Smooth muscle cell (in vitro differentiated cells): ENCODE measurements around the gene NPRL2. TPM values are rescaled to one million over a fixed set of nuclear protein-coding genes. Genes with fewer than 3 reads are reported as not detected.
A peak's percentile ranks its signal among the peaks of the same experiment; 100 is the strongest.

Experiments used
- DNase-seq: peaks from one replicate; lab custom pipeline; 2025; ENCODE audit not compliant: unreplicated experiment; lab: John Stamatoyannopoulos, UW
- H2AFZ ChIP-seq: fragments of 200-600 bp; sonication (generic); 2 replicates; pipeline ENCODE4 v1.6.0; 2016; ENCODE audit warnings: antibody characterized with exemption, low read depth, mild to moderate bottlenecking
- H3F3A ChIP-seq: fragments of 200-600 bp; sonication (generic); 2 replicates; pipeline ENCODE4 v1.6.0; 2017; ENCODE audit warnings: antibody characterized with exemption, low read depth
- H3K27ac ChIP-seq: fragments of 200-600 bp; sonication (generic); 2 replicates; pipeline ENCODE4 v1.5.1; 2016; ENCODE audit warnings: low read depth, mild to moderate bottlenecking
- H3K27me3 ChIP-seq: fragments of 200-600 bp; sonication (generic); 2 replicates; pipeline ENCODE4 v1.6.1; 2016; ENCODE audit warnings: low read depth, mild to moderate bottlenecking
- H3K36me3 ChIP-seq: fragments of 200-600 bp; sonication (generic); 2 replicates; pipeline ENCODE4 v1.5.1; 2016; ENCODE audit warnings: low read depth
- H3K4me1 ChIP-seq: fragments of 200-600 bp; sonication (generic); 2 replicates; pipeline ENCODE4 v1.5.1; 2016; ENCODE audit warnings: low read depth
- H3K4me2 ChIP-seq: fragments of 200-600 bp; sonication (generic); 2 replicates; pipeline ENCODE4 v1.6.0; 2016; ENCODE audit warnings: mild to moderate bottlenecking
- H3K4me3 ChIP-seq: fragments of 200-600 bp; sonication (generic); 2 replicates; pipeline ENCODE4 v1.5.1; 2016; ENCODE audit warnings: mild to moderate bottlenecking
- H3K79me2 ChIP-seq: fragments of 200-600 bp; sonication (generic); 2 replicates; pipeline ENCODE4 v1.6.0; 2016; ENCODE audit warnings: low read depth, mild to moderate bottlenecking
- H3K9ac ChIP-seq: fragments of 200-600 bp; sonication (generic); 2 replicates; pipeline ENCODE4 v1.6.0; 2016; ENCODE audit warnings: low read depth
- H3K9me3 ChIP-seq: fragments of 200-600 bp; sonication (generic); replicated peaks from 2 replicates; pipeline ENCODE4 v1.5.1; 2016; ENCODE audit warnings: low read depth
- H4K20me1 ChIP-seq: fragments of 200-600 bp; sonication (generic); 2 replicates; pipeline ENCODE4 v1.6.0; 2016; ENCODE audit warnings: low read depth
- CTCF ChIP-seq: fragments of 200-600 bp; sonication (generic); IDR thresholded peaks from 2 replicates; pipeline ENCODE4 v1.5.1; 2017; ENCODE audit warnings: borderline replicate concordance, mild to moderate bottlenecking, antibody characterized with exemption; ENCODE audit not compliant: insufficient read depth, poor library complexity, severe bottlenecking
- WGBS: methylation state at CpG from one replicate; pipeline ENCODE4 v1.1.7; 2016; ENCODE audit warnings: low lambda C conversion rate; 5-methylcytosine and 5-hydroxymethylcytosine counted together
- polyA plus RNA-seq: library from polyadenylated mRNA; unstranded; fragments of >200 nt; fragmentation: Nextera tagmentation; extraction: Ambion mirVana; gene quantifications from 2 replicates; pipeline ENCODE4 v1.2.1, GENCODE V29; 2016
- total RNA-seq: library from RNA; depleted of rRNA; stranded (reverse); fragments of >200 nt; gene quantifications from 2 replicates; pipeline ENCODE4 v1.2.3, GENCODE V29; 2014

NPRL2 gene
- total and polyA plus RNA-seq, 2 experiments from 2014 or later: 25.1 to 29.3 TPM

- H3K4me2 ChIP-seq: no peak overlapping the region
- no peak overlapping the region for H3K27ac ChIP-seq
- no peaks in the 10 kb centered on the region for H3K9me3 ChIP-seq
- H3K9ac ChIP-seq: no peak overlapping the region
- H3F3A ChIP-seq: peaks cover 17% of the 10 kb centered on the region
- H3K4me3 ChIP-seq: no peak overlapping the region
- DNase-seq: no peak
- no peak overlapping the region for H2AFZ ChIP-seq
- H3K4me1 ChIP-seq: peaks cover 40% of the 10 kb centered on the region
- no peaks in the 10 kb centered on the region for H3K36me3 ChIP-seq
- TF ChIP-seq CTCF: no peak
- peaks cover 30% of the 10 kb centered on the region for H3K79me2 ChIP-seq
- H4K20me1 ChIP-seq: peaks cover 23% of the 10 kb centered on the region
- peaks cover 19% of the 10 kb centered on the region for H3K27me3 ChIP-seq
- WGBS: 86% methylated on average over 5 of the region's 5 CpGs
Measured at GRCh38 chr3:50338965-50339364, 11.6 kb downstream of the NPRL2 start.

- peak overlapping the region; percentile 94 for H3K9ac ChIP-seq
- peaks cover 40% of the 10 kb centered on the region for H4K20me1 ChIP-seq
- under 1% methylated on average over 60 of the region's 79 CpGs for WGBS
- H3K36me3 ChIP-seq: no peaks in the 10 kb centered on the region
- H3K9me3 ChIP-seq: no peaks in the 10 kb centered on the region
- H3K27me3 ChIP-seq: peaks cover 19% of the 10 kb centered on the region
- peak overlapping the region; percentile 96 for H2AFZ ChIP-seq
- H3K4me3 ChIP-seq: peak overlapping the region; percentile 79
- peak overlapping the region; percentile 89 for H3K4me2 ChIP-seq
- peaks cover 43% of the 10 kb centered on the region for H3K4me1 ChIP-seq
- peak; percentile 94 for DNase-seq
- peaks cover 46% of the 10 kb centered on the region for H3K79me2 ChIP-seq
- no peak for TF ChIP-seq CTCF
- peak overlapping the region; percentile 93 for H3K27ac ChIP-seq
- H3F3A ChIP-seq: peaks cover 17% of the 10 kb centered on the region
Measured at GRCh38 chr3:50337175-50337861, 13.3 kb downstream of the NPRL2 start.

GRCh38 chr3:50336452-50337174 is 14.0 kb downstream of the NPRL2 start:
- Histone ChIP-seq H3K9ac (peak overlapping the region; percentile 94), H3K4me3 (peak overlapping the region; percentile 79), H3F3A (peaks cover 17% of the 10 kb centered on the region), H4K20me1 (peaks cover 47% of the 10 kb centered on the region), H2AFZ (peak overlapping the region; percentile 45), H3K27ac (peak overlapping the region; percentile 93), H3K79me2 (peaks cover 53% of the 10 kb centered on the region), H3K4me2 (peak overlapping the region; percentile 89), H3K36me3 (no peaks in the 10 kb centered on the region), H3K4me1 (peaks cover 43% of the 10 kb centered on the region), H3K9me3 (no peaks in the 10 kb centered on the region), H3K27me3 (peaks cover 17% of the 10 kb centered on the region)
- DNase-seq: no peak
- TF ChIP-seq CTCF: no peak
- under 1% methylated on average over 24 of the region's 31 CpGs for WGBS
